AG04449 (cell line): ENCODE data around the gene KRT80.

Experiments used
- CTCF ChIA-PET: fragments of 350-600 bp; formaldehyde crosslinking; extraction: SDS; loops from one replicate; lab custom pipeline; 2021; ENCODE audit warnings: antibody characterized with exemption; lab: Yijun Ruan, JAX
- POLR2A ChIA-PET: fragments of 400-600, 350-600 bp; formaldehyde crosslinking; extraction: SDS; loops from one replicate; lab custom pipeline; 2020; ENCODE audit warnings: antibody characterized with exemption, inconsistent platforms; lab: Yijun Ruan, JAX
- DNase-seq: peaks from one replicate; pipeline ENCODE4 v3.0.0-alpha.2; 2010; ENCODE audit warnings: low read depth, low spot score
- H3K4me3 ChIP-seq: 2 replicates; pipeline ENCODE4 v1.5.1; 2011; ENCODE audit warnings: low read depth, mild to moderate bottlenecking, control low read depth, low read length
- TF ChIP-seq, protein P1 (sequence below): IDR thresholded peaks from one replicate; pipeline ENCODE4 v1.5.1; 2011; ENCODE audit warnings: mild to moderate bottlenecking, moderate library complexity, low read length, control low read depth, inconsistent platforms; ENCODE audit not compliant: insufficient read depth; ENCODE audit errors: missing control alignments

The KRT80 gene

GRCh38 chr12:52201451-52201839 is 9.6 kb upstream of the KRT80 start:
- POLR2A ChIA-PET, result interaction anchor here (1.1 to 1.7 kb wide), 2 partner anchors 9 to 54 kb away, joined by 3 to 9 read pairs; partner anchors contain the start of gene KRT80
- H3K4me3 ChIP-seq, result no peak overlapping the region
- TF ChIP-seq, protein P1, sequence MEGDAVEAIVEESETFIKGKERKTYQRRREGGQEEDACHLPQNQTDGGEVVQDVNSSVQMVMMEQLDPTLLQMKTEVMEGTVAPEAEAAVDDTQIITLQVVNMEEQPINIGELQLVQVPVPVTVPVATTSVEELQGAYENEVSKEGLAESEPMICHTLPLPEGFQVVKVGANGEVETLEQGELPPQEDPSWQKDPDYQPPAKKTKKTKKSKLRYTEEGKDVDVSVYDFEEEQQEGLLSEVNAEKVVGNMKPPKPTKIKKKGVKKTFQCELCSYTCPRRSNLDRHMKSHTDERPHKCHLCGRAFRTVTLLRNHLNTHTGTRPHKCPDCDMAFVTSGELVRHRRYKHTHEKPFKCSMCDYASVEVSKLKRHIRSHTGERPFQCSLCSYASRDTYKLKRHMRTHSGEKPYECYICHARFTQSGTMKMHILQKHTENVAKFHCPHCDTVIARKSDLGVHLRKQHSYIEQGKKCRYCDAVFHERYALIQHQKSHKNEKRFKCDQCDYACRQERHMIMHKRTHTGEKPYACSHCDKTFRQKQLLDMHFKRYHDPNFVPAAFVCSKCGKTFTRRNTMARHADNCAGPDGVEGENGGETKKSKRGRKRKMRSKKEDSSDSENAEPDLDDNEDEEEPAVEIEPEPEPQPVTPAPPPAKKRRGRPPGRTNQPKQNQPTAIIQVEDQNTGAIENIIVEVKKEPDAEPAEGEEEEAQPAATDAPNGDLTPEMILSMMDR, result no peak
- no peak for DNase-seq
- CTCF ChIA-PET, result interaction anchor here (0.7 to 8.3 kb wide), 7 partner anchors 10 to 777 kb away, joined by 3 to 87 read pairs (median 5); partner anchors contain the start of gene KRT80

GRCh38 chr12:52200781-52201450 is 9.1 kb upstream of the KRT80 start:
- CTCF ChIA-PET, result interaction anchor here (1.0 to 8.3 kb wide), 6 partner anchors 9 to 127 kb away, joined by 3 to 87 read pairs (median 6); partner anchors contain the start of gene KRT80
- POLR2A ChIA-PET, result interaction anchor here (1.1 to 1.7 kb wide), 3 partner anchors 9 to 54 kb away, joined by 3 to 9 read pairs (median 4); partner anchors contain the start of gene KRT80
- TF ChIP-seq, protein P1, result no peak
- no peak for DNase-seq
- H3K4me3 ChIP-seq, result no peak overlapping the region

DNA sequence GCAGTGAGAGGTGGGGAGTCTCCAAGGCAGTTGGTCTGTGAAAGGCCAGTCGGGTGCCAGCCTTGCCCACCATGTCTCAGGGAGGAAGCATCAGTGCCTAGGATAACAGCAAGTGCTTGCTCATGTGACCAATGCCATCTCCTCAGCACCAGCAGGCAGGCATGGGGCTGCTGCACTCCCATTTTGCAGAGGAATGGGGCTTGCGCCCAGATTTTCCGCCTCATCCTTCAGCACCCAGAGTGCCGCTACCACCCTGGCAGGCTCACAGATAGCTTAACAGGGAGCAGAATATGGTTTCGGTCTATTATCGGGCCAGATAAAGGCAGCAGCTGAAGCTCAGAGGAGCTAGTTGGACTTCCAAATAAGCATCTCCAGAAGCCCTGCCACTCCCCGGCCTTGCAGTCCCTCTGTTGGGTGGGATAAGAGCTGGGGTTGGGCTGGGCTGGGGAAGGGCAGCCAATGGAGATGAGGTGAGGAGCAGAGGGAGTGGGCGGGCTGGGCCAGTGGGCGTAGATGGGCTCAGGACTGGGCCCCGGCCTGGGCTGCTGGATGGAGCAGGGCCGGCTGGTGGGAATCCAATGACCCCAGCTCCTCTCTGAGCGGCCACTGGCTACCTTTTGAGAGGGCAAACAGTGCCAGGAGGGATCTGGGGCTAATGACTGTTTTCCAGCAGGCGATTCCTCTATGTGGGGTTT is 8.4 kb upstream of the KRT80 start:
- TF ChIP-seq, protein P1, result no peak
- POLR2A ChIA-PET, result interaction anchor here (1.3 kb wide), 1 partner anchor 8 kb away, joined by 4 read pairs; the partner anchor contains the start of gene KRT80
- DNase-seq, result no peak
- CTCF ChIA-PET, result interaction anchor here (1.3 to 8.3 kb wide), 4 partner anchors 9 to 79 kb away, joined by 4 to 87 read pairs (median 12); partner anchors contain the start of gene KRT80
- no peak overlapping the region for H3K4me3 ChIP-seq

- no peak overlapping the region for H3K4me3 ChIP-seq
- no peak for DNase-seq
- ChIA-PET POLR2A (no interaction called here), CTCF (interaction anchor here (1.3 to 8.3 kb wide), 3 partner anchors 14 to 80 kb away, joined by 4 to 87 read pairs (median 5); no protein-coding TSS in a partner anchor)
- TF ChIP-seq, protein P1, result no peak
These were observed 7.6 kb upstream of the KRT80 start for GRCh38 chr12:52199294-52199919.

DNA sequence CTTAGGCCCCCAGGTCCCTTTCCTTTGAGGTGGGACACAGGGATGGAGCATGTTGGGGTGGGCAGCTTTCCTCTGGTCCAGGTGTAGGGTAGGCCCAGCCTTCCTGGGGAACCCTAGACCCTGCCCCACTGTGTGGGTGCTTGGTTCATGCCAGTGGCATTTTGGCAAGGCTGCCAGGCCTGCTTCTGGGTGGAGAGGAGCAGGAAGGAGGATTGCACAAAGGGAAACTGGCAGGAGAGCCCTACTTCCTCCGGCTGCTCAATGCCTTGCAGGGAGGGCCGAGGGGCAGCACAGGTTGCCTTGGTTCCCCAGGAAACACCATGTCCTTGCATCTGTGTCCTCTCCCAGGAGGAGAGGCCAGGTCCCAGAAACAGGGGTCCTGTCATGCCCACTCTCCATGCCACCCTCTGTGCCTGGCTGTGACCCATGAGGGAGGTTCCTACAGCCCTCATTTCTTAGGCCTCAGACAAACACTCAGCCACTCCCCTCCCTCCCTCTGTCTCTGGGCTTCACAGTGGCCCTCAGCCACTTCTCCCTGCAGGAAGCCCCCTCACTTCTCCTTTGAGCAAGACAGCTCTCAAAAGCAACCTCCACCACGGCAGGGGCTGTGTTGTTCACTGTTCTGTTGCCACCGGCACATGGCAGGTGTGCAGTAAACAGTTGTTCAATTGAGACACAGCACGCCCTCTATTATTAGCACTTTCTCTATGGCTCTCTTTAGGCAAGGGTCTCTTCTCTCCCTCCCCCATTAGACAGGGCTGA is 6.8 kb upstream of the KRT80 start:
- ChIA-PET CTCF (interaction anchor here (1.3 to 8.3 kb wide), 3 partner anchors 15 to 81 kb away, joined by 5 to 87 read pairs (median 5); no protein-coding TSS in a partner anchor), POLR2A (interaction anchor here (1.3 kb wide), 1 partner anchor 13 kb away, joined by 3 read pairs; no protein-coding TSS in a partner anchor)
- no peak for DNase-seq
- TF ChIP-seq, protein P1, result no peak
- H3K4me3 ChIP-seq, result no peak overlapping the region
